Breast epithelium (tissue), 4 donors: ENCODE data around the gene KRT33A. TPM values are rescaled to one million over a fixed set of nuclear protein-coding genes. Genes with fewer than 3 reads are reported as not detected.
A peak's percentile ranks its signal among the peaks of the same experiment; 100 is the strongest.

ENCODE experiments used
- DNase-seq, 2 donors: peaks; one replicate each; pipeline ENCODE4 v3.0.0-alpha.2; 2019; ENCODE audit warnings: low spot score in 2 of 2
- H3K27ac ChIP-seq, 2 donors: fragments of 200-600 bp; sonication (generic) in 1 of 2; one replicate each; pipeline ENCODE4 v1.5.1; 2016 to 2019; ENCODE audit warnings: mild to moderate bottlenecking in 1 of 2
- H3K27me3 ChIP-seq, 2 donors: fragments of 200-600 bp; sonication (generic) in 1 of 2; one replicate each; pipeline versions ENCODE4 v1.5.1 to v1.6.0; 2017 to 2019; ENCODE audit warnings: control low read depth in 1 of 2, mild to moderate bottlenecking in 1 of 2
- H3K36me3 ChIP-seq: fragments of 200-600 bp; one replicate; pipeline ENCODE4 v1.5.1; 2019
- H3K4me1 ChIP-seq, 2 donors: fragments of 200-600 bp; sonication (generic); one replicate each; pipeline ENCODE4 v1.5.1; 2016 to 2019; ENCODE audit warnings: control low read depth in 1 of 2
- H3K4me3 ChIP-seq, 3 donors: fragments of 200-600 bp; sonication (generic); 1 replicate in 2 of 3; 2 replicates in 1 of 3; pipeline ENCODE4 v1.5.1; 2016 to 2019; ENCODE audit warnings: mild to moderate bottlenecking in 3 of 3, moderate library complexity in 2 of 3
- H3K9me3 ChIP-seq, 2 donors: fragments of 200-600 bp; sonication (generic) in 1 of 2; one replicate each; pipeline ENCODE4 v1.5.1; 2016 to 2019; ENCODE audit warnings: control low read depth in 1 of 2
- POLR2A ChIP-seq: fragments of 450-650 bp; IDR thresholded peaks from one replicate; pipeline ENCODE4 v1.6.1; 2016; ENCODE audit warnings: antibody characterized with exemption, mild to moderate bottlenecking, moderate library complexity
- POLR2AphosphoS5 ChIP-seq, 3 donors: sonication (generic); formaldehyde crosslinking; IDR thresholded peaks; one replicate each; pipeline ENCODE4 v1.6.1; 2017; ENCODE audit warnings: antibody characterized with exemption in 3 of 3
- intact Hi-C: fragments of 100-400 bp; cut with DNase I; formaldehyde crosslinking; loops from one replicate; pipeline ENCODE4 v1.15.1; 2023; ENCODE audit warnings: low total_unique reads
- total RNA-seq, 3 donors: library from RNA; depleted of rRNA; stranded (reverse); fragments of >200 nt; gene quantifications; one replicate each; pipeline ENCODE4 v1.1.0, GENCODE V29; 2016
- TF ChIP-seq, protein P1 (sequence below), 3 donors: fragments of 450-650 bp; IDR thresholded peaks; one replicate each; pipeline ENCODE4 v1.5.1; 2016 to 2017; ENCODE audit warnings: antibody characterized with exemption in 3 of 3, mild to moderate bottlenecking in 3 of 3, moderate library complexity in 3 of 3

The KRT33A gene
- total RNA-seq, 3 donors from 2014 or later, result not detected

DNA sequence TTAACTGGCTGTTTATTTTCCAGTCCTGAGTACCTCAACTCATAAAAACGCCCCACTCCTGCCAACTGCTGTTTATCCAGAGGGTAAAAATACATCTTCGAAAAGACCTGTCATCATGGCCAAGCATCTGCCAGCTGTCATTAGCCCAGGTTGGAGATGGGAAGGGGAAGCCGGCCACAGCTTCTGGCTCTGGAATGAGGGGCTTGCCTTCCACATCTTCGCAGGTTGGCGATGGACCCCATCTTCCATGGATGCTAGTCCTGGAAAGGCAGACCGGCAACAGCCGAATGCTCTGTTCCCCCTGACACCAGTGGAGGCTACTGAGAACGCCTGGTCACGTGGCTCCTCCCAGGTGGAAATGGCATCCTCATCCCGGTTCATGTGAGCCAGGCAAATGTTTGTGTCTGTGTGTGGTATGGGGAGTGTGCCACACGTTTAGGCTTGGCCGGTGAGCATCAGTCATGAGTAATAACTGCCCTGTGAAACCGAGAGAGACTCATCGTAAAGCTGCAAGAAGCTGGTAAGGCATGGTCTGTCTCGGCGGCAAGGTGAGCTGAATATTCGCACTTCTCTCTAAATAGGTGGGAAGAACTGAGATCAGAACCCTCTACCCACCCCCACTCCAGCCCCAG is 34.7 kb downstream of the KRT33A start:
- Histone ChIP-seq H3K27me3 (no peaks in the 10 kb centered on the region), H3K27ac (no peak overlapping the region), H3K4me1 (no peaks in the 10 kb centered on the region), H3K4me3 (no peak overlapping the region), H3K36me3 (no peaks in the 10 kb centered on the region), H3K9me3 (peaks cover 0 to 13% of the 10 kb centered on the region in 2 donors)
- TF ChIP-seq POLR2A (no peak), POLR2AphosphoS5 (IDR thresholded peaks at IDR 0.05) (no peak)
- TF ChIP-seq, protein P1, sequence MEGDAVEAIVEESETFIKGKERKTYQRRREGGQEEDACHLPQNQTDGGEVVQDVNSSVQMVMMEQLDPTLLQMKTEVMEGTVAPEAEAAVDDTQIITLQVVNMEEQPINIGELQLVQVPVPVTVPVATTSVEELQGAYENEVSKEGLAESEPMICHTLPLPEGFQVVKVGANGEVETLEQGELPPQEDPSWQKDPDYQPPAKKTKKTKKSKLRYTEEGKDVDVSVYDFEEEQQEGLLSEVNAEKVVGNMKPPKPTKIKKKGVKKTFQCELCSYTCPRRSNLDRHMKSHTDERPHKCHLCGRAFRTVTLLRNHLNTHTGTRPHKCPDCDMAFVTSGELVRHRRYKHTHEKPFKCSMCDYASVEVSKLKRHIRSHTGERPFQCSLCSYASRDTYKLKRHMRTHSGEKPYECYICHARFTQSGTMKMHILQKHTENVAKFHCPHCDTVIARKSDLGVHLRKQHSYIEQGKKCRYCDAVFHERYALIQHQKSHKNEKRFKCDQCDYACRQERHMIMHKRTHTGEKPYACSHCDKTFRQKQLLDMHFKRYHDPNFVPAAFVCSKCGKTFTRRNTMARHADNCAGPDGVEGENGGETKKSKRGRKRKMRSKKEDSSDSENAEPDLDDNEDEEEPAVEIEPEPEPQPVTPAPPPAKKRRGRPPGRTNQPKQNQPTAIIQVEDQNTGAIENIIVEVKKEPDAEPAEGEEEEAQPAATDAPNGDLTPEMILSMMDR (IDR thresholded peaks at IDR 0.05), result no peak
- DNase-seq, result no peak
- intact Hi-C loops, result no loop called here

DNA sequence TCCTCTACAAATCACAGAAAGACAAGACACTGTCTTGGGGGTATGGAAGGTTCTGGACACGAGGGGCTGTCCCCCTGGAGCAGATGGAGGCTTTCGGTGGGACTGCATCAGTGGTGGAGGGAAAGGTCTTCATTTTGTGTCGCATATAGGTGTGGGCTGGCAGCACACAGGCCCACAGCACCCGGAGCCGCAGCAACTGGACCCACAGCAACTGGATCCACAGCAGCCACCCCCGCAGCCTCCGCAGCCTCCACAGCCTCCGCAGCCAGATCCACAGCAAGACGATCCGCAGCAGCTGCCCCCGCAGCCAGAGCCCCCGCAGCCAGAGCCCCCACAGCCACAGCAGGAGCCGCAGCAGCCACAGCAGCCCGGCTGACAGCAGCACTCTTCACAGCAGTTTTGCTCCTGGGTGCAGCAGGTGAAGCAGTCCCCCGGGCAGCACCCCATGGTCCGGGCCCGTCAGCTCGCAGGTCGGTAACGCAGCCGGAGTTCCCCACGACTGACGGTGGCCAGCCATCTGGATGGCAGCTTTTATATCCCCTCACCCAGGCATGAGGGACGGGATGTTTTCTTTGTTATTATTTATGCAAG is 35.3 kb downstream of the KRT33A start, which contains the start of gene KRTAP17-1:
TSS of gene KRTAP17-1 (minus strand) at position 507 of the 591 bp plus-strand sequence. CDS start at position 447, 60 bp downstream.
- intact Hi-C loops, result no loop called here
- TF ChIP-seq, protein P1 (IDR thresholded peaks at IDR 0.05), result no peak
- no peak for TF ChIP-seq POLR2AphosphoS5 (IDR thresholded peaks at IDR 0.05)
- TF ChIP-seq POLR2A, result no peak
- no peaks in the 10 kb centered on the region for H3K36me3 ChIP-seq
- H3K9me3 ChIP-seq, result peaks cover 0 to 7% of the 10 kb centered on the region in 2 donors
- no peaks in the 10 kb centered on the region for H3K4me1 ChIP-seq
- DNase-seq, result no peak
- H3K27ac ChIP-seq, result no peak within 1 kb of the TSS
- H3K27me3 ChIP-seq, result no peaks in the 10 kb centered on the region
- no peak within 1 kb of the TSS for H3K4me3 ChIP-seq

DNA sequence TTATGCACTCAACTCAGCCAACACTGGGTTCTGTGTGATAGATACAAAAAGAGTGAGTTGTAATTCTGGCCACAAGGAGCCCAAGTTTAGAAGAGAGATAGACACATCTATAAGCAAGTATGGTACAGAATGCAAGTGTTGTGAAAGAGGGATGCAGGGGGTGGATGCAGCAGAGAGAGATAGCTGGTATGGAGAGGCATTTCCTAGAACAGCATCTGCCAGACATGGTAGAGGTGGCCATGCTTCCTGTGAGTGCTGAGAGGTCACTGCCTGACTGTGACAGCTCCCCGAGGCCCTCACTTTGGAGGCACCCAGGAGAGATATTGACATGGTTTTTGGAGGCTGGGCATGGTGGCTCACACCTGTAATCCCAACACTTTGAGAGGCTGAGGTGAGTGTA is 39.5 kb downstream of the KRT33A start:
- Histone ChIP-seq H3K27me3 (no peaks in the 10 kb centered on the region), H3K9me3 (no peaks in the 10 kb centered on the region), H3K4me1 (no peaks in the 10 kb centered on the region), H3K27ac (no peak overlapping the region), H3K4me3 (no peak overlapping the region), H3K36me3 (no peaks in the 10 kb centered on the region)
- intact Hi-C loops, result no loop called here
- no peak for DNase-seq
- no peak for TF ChIP-seq POLR2A

DNA sequence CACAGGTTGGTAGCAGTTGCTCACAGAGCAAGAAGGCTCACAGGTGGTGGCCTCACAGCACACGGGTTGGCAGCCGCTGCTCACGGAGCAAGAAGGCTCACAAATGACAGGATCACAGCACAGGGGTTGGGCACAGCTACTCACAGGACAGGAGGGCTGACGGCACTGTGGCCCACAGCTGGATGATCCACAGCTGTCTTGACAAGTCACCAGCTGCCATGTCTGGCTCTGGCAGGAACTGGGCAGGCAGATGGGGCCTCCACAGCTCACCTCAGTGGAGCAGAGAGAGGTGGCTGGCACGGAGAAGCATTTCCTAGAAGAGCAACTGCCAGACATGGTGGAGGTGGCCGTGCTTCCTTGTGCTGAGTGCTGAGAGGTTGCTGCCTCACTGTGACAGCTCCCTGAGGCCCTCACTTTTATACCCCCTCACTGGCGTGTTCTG is 41.7 kb downstream of the KRT33A start, which contains the start of gene KRTAP16-1:
TSS of gene KRTAP16-1 (minus strand) at position 392 of the 442 bp plus-strand sequence. CDS start at position 336, 56 bp downstream.
- Histone ChIP-seq H3K27ac (peak within 1 kb of the TSS; percentile 82 to 85), H3K27me3 (no peaks in the 10 kb centered on the region), H3K4me1 (no peaks in the 10 kb centered on the region), H3K36me3 (no peaks in the 10 kb centered on the region), H3K9me3 (no peaks in the 10 kb centered on the region), H3K4me3 (peak within 1 kb of the TSS in 1 of 3 donors; percentile 16)
- DNase-seq, result no peak
- intact Hi-C loops, result no loop called here
- no peak for TF ChIP-seq POLR2AphosphoS5 (IDR thresholded peaks at IDR 0.05)
- TF ChIP-seq POLR2A, result no peak
- TF ChIP-seq, protein P1 (IDR thresholded peaks at IDR 0.05), result no peak

DNA sequence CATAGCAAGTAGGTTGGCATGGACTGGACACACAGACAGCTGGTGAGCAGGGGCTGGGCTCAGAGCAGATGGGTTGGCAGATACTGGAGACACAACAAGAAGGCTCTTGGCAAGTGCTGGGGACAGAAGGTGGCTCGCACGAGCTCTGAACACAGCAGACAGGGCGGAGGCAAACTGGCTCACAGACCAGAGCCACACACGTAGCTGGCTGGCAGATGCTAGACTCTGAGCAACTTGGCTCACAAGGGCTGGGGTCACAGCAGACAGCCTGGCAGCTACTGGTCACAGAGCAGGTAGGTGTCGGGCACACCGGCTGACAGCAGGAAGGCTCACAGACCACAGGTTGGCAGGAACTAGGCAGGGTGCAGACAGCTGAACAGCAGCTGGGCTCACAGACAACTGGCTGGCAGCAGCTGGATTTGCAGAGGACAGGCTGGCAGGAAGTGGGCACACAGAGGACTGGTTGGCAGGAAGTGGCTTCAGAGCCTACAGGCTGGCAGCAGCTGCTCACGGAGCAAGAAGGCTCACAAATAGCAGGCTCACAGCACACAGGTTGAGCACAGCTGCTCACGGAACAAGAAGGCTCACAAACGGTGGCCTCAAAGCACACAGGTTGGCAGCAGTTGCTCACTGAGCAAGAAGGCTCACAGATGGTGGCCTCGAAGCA is 42.2 kb downstream of the KRT33A start:
- Histone ChIP-seq H3K4me1 (no peaks in the 10 kb centered on the region), H3K4me3 (peak overlapping the region in 1 of 3 donors; percentile 16), H3K27me3 (no peaks in the 10 kb centered on the region), H3K36me3 (no peaks in the 10 kb centered on the region), H3K27ac (peak overlapping the region; percentile 82 to 85), H3K9me3 (no peaks in the 10 kb centered on the region)
- DNase-seq, result peak; percentile 54 to 80
- intact Hi-C loops, result no loop called here
- TF ChIP-seq POLR2AphosphoS5 (IDR thresholded peaks at IDR 0.05) (no peak), POLR2A (no peak)
- TF ChIP-seq, protein P1 (IDR thresholded peaks at IDR 0.05), result no peak
